ENCODE results near the gene LRRC56.
A peak's percentile ranks its signal among the peaks of the same experiment; 100 is the strongest.

The LRRC56 gene

DNA sequence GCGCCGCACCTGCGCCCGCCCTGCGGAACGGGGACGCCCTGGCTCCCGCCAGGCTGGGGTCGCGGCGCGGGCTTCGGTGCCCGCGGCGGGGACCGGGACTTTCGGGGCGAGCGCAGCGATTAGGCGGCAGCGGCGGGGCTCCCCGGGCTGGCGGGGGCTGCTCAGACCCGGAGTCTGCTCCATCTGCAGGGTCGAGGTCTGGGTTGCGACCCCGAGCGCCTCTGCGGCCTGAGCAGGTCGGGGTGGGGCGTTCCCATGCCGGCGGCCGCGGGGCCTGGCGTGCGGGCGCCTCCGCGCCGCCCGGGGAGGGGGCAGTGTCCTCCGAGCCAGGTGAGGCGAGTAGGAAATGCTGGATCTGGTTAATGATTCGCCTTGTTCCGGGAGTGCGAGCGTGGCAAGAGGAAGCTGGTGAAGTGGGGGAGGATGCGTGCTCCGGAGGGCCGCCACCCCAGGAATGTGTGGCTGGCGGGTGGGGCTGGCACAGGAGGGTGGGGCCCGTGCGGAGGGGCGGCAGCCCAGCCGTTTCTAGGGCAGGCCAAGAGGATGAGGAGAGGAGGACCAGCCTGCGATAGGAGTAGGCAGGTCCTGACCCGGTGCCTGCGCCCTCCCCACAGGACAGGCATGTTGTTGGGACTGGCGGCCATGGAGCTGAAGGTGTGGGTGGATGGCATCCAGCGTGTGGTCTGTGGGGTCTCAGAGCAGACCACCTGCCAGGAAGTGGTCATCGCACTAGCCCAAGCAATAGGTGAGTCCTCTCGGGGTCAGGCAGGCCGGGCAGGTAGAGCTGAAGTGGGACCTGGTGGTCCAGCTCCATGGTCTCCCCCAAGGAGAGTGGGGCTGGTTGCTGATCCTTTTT is 24.0 kb downstream of the LRRC56 start:
- peak; percentile 74 for DNase-seq

DNA sequence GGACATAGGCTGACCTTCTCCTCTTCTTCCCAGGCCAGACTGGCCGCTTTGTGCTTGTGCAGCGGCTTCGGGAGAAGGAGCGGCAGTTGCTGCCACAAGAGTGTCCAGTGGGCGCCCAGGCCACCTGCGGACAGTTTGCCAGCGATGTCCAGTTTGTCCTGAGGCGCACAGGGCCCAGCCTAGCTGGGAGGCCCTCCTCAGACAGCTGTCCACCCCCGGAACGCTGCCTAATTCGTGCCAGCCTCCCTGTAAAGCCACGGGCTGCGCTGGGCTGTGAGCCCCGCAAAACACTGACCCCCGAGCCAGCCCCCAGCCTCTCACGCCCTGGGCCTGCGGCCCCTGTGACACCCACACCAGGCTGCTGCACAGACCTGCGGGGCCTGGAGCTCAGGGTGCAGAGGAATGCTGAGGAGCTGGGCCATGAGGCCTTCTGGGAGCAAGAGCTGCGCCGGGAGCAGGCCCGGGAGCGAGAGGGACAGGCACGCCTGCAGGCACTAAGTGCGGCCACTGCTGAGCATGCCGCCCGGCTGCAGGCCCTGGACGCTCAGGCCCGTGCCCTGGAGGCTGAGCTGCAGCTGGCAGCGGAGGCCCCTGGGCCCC is 24.8 kb downstream of the LRRC56 start:
- no peak for DNase-seq

DNA sequence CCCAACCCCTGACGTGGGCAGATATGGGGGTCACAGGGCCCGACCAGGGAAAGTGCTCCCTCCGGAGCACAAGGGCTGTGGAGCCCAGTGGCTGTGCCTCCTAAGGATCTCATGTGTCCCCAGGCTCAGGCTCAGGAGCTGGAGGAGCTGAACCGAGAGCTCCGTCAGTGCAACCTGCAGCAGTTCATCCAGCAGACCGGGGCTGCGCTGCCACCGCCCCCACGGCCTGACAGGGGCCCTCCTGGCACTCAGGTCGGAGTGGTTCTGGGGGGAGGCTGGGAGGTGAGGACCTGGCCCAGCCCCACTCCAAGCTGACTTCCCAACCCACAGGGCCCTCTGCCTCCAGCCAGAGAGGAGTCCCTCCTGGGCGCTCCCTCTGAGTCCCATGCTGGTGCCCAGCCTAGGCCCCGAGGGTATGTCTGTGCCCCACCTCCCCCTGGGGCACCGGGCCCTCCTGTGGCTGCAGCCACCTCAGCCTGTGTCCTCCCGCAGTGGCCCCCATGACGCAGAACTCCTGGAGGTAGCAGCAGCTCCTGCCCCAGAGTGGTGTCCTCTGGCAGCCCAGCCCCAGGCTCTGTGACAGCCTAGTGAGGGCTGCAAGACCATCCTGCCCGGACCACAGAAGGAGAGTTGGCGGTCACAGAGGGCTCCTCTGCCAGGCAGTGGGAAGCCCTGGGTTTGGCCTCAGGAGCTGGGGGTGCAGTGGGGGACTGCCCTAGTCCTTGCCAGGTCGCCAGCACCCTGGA is 25.9 kb downstream of the LRRC56 start:
- no peak for DNase-seq

DNA sequence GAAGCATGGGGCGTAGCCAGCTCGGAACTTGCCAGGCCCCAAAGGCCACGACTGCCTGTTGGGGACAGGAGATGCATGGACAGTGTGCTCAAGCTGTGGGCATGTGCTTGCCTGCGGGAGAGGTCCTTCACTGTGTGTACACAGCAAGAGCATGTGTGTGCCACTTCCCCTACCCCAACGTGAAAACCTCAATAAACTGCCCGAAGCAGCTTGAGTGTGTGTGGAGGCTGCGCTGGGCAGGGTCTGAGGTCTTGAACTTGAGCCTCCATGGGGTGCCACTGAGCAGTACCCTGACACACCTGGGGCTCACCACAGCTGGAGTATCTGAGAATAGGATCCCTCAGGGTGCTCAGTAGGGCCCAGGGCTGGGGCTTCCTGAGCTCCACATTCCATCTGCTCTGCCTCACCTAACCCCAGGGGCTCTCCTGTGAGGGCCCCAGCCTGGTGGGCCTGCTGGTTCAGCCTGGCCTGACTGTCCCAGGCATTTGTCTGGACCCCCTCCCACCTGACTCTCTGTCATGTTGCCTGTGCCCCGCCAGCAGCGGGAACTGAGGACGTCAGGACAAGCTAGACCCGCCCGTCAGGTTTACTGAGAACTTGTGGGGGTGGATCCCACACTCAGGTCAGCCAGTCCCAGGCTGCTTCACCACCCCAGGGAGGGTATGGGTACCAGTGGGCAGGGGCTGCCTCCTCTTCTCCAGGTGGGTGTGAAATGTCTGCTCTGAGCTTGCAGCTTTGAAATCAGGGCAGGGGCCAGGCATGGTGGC is 26.7 kb downstream of the LRRC56 start:
- DNase-seq = no peak

DNA sequence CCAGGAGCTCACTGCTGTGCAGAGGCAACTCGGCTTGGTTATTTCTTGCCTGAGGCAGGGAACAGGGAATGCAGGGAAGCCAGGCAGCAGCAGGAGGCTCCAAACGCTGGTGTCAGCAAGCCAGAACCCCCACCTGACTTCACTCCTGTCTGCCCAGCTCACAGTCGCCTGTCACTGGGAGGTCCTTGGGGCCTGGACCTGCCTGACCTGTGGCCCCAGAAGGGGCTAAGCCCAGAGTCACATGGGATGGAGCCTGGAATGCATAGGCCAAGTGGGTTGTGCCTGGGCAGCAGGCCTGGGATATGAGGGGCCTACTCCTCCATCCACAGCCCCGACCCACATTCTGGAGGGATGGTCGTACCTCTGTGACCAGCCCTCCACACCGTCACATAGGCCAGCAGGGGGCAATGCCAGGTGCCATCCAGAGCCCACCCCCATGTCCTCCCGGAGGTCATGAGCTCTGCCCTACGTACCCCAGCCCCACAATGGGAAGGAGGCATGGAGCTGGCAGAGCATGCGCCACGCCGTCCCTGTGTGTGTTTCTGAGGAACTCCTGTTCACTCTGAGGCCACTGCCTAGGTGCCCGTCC is 28.7 kb downstream of the LRRC56 start:
- DNase-seq = no peak

DNA sequence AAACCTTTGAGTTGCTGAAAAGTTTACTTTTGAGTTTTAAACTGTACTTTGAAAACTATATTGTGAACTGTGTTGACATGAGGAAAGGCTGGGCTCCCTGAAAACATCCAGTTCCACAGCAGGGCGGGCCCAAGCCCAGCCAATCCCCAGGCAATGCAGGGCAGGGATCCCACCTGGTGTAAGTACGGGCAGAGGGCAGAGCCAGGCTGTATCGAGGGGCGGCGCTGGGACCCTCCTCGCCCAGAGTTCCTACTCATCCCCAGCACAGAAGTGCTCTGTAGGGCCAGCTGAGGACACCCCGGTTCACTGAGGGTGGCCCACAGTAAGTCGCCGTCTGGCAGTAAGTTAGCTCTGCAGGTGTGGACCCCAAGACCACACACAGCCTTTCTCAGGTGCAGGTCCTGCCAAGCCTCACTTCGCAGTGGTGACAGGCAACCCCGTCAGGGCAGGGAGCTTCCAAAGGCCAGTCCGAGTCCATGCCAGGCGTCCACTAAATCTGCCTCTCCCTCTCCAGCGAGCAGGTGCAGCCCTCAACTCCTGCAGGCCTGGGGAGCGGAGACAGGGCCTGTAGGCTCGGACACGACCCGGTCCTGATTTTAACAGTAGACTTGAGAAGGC is 29.8 kb downstream of the LRRC56 start:
- DNase-seq = no peak

DNA sequence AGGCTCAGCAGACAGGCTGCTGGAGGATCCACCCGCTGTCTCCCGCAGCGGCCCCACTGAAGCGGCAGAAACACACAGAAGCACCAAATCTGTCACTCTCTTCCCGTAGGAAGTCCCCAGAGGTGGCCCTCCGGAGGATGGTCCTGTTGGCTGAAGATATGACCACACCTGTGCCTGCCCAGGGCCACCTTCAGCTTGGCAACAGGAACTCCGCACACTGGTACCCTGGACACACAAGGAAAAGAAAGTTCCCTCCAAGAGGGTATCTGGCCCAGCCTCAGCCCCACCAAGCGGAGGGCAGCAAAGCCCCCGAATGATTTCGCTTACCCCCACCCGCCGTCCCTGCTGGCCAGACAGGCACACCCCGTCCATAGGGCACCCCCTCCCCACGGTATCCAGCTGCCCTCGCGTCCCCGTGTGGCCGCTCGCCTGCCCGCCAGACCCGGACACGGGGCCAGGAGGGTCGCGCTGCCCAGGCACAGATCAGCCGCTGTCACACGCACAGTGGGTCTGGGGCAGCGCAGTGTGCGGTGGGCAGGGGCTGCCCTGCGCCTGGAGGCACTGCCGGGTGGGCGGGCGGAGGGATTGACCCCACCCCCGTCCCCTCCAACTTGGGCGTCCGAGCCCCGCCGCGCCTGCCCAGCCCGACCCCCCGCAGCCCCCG is 30.4 kb downstream of the LRRC56 start:
- DNase-seq = no peak

DNA sequence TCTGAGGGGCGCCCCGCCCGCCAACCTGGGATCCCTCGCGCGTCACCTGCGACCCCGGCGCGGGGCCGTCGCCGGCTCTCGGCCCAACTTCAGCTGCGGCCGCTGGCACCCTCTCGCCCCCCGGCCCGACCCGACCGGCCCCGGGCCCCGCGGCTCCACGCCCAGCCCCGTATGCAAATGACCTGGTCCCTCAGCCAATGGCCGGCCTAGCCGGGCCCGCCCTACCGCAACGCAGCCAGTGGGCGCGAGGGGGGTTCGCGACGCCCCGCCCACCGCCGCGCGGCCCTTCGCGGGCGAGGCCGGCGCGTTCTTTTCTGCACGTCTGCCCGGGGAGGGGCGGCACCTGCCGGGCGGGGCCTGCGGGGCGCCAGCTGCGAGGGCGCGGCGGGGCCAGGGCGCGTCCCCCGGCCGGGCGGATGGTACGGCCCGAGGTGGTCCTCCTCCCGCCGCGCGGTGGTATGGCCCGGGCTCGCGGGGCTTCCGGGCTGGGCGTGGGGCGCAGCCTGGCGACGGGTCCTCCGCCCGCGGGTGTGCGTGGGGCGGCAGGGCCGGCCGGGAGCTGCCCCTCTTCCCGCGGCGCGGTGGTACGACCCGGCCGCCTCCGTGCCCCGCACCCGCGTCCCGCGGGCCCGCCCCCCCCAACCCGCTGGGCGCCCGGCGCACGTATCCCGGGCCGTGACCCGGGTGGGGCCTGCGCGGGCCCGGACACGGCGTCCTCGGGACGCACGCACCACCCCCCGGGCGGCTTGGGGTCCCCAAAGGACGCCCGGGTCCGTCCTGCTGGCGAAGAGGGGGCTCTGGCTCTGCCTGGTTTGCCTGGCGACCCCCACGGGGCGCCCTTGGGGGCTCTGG is 31.2 kb downstream of the LRRC56 start:
- DNase-seq = peak; percentile 97

DNA sequence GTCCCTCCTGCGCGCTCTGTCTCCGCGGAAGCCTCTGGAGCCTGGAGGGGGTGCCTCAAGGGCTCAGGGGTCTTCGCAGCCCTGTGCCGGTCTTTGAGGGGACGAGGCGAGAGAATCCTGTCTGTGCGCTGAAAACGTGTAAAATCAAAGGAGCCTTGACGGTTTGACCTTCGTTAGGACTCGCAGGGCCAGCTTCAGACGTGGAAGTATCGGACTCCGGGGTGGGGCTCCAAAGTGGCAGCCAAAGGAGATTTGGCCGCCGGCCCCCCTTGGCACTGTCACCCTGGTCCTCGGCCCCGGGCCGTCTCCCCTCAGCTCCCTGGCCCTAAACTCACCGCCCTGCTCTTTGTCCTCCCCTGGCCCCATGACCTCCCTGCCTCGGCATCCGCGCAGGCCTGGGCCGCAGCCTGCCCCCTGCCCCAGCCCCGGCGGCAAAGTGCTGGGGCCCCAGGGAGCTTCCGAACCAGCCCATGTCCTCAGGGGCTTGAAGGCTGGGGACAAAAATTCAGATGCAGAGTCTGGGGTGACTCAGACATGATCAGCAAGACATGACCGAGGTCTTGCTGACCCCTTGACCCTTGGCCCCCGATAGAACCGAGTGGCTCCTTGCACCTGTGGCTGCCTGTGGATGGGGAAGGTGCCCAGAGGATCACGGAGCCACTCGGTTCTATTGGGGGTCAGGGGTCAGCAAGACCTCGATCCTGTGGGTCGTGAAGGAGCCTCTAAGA is 32.0 kb downstream of the LRRC56 start:
- no peak for DNase-seq

DNA sequence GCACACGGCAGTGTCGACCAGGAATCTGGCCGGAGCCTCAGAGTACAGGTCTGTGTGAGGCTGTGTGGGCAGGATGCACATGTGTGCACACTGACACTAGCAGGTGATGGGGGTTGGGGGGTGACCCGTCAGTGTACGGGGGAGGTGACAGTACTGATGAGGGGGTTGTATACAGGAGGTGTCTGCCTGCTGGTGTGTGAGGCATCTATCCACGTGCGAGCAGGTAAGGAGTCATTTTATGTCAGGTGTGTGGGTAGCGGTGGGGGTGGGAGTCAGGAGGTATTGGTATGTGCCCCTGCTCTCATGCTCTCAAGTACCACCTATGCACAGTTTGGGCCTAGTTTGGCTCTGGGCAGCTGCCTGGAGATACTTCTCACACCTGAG is 34.5 kb downstream of the LRRC56 start:
- no peak for DNase-seq

DNA sequence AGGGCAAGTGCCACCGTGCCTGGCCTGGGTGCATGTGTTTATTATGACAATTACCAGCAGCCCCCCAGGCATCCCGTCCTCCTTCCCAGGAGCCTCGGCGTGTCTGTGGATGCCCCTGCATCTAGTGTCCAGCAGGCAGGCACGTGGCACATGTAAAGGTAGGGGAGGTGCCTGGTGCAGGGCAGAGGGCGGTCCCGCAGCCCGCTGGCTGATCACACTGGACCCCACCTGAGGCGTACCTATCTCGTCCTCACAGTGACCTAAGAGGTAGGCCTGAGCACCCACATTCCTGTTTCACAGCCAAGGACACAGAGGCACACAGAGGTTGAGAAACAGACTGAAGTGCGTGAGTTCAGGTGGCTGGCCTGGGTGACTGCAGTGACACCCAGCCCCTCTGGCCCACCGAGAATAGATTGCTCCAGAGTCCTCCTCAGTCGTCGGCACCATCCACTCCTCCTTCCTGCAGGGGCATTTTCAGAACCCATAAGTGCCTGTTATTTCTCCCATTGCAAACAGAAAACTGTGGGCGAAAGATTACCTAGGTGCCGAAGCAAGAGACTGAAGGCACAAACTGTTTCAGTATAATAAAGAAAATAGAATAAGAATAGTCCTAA is 35.9 kb downstream of the LRRC56 start:
- no peak for DNase-seq

DNA sequence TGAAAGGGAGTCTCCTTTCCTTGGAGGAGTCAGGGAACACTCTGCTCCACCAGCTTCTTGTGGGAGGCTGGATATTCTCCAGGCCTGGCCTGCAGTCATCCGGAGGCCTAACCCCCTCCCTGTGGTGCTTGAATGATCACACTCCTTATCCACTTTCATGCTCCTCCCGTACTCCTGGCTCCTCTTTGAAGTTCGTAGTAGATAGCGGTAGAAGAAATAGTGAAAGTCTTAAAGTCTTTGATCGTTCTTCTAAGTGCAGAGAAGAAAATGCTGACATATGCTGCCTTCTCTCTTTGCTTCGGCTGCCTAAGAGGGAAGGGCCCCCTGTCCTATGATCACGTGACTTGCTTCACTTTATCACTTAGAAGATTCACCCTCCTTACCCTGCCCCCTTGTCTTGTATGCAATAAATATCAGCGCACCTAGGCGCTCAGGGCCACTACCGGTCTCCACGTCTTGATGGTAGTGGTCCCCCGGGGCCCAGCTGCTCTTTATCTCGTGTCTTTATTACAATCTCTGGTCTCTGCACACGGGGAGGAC is 36.8 kb downstream of the LRRC56 start:
- DNase-seq = peak; percentile 34

DNA sequence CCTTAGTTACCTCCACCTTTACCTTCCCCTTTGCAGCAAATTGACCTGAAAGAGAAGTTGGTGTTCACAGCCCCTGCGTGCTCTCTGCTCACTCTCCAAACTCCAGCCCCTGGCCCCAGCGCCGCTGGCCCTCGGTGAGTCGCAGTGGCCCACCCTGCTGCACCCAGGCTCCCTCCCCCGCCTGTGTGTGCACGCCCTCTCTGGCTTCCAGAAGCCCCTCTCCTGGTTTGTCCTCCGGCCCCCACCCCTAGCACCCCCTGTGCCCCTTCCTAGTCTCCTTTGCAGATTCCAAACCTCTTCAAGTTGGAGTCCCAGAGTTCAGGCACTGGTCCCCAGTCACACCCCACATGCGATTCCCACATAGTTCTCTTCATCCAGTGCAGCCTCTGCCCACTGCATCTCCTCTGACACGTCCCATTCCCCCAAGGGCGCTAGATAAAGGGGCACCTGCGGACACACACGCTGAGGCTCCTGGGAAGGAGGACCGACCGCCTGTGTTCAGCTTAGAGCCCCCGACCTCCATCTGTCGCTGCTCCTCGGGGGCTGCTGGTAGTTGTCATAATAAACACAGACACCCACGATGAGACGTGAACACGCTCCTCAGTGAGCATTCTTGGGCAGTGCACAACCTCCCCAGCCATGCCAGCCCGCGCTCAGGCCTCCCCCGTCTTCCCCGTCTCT is 37.4 kb downstream of the LRRC56 start:
- no peak for DNase-seq

DNA sequence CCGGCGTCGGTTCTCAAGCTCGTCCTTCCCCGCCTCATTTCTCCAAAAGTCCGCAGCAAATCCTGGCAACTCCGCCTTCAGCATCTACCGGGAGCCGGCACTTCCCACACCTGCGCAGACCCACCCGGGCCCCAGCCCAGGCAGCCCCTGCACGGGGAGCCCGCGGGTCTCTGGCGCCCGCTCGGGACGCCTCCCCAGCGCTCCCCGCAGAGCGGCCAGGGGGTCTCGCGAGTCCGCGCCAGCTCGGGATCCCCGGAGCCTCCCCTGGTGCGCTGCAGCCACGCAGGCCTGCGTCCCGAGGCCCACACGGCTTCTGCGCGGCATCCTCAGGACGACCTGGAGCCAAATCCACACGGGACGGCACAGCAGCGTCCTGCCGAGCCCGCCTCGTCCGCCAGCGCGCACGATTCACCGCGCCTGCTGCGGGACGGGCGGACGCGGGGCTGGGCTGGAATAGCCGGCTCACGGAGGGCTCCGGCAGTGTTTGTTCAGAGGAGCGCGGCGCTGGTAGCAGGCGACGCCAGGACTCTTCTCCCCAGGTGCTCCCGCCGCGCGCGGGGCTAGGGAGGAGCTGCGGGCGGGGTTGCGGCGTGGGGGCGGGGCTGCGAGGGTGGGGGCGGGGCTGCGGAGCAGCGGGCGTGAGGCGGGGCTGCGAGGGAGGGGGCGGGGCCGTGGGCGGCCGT is 38.1 kb downstream of the LRRC56 start:
- DNase-seq = no peak

DNA sequence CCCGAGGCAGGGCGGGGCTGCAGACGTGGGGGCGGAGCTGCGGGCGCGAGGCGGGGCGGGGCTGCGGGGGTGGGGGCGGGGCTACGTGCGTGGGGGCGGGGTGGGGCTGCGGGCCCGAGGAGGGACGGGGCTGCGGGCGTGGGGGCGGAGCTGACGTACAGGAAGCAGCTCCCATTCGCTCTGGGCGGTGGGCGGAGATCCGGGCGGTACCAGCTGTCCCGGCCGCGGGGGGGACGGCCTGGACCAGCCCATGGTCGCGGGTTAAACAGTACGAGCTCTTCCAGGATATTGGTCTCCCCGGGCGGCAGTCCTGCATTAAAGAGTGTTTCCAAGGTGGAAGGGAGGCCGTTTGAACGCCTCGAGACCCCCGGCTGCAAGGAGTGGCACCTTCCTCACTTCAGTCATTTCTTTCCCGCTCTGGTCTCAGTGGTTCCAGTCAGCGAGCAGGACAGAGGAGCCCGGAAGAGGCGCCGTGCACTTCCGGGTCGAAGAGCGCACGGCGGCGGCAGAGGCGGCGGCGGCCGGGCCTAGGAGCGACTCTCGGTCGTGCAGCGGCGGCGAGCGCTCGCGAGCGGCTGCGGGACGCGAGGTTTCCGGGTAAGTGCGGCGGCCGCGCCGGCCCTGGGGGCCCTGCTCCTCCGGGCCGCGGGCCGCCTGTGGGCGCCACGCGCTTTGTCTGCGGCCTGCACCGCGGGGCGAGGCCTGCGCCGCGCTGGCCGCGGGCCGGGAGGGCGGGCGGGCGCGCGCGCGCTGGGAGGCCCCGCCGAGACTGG is 38.9 kb downstream of the LRRC56 start, which contains the start of gene PHRF1:
Gene PHRF1, plus strand, starts transcription at position 475 of the 773 bp plus-strand sequence. CDS start 5,043 bp downstream, outside the sequence.
- DNase-seq = peak; percentile 97

DNA sequence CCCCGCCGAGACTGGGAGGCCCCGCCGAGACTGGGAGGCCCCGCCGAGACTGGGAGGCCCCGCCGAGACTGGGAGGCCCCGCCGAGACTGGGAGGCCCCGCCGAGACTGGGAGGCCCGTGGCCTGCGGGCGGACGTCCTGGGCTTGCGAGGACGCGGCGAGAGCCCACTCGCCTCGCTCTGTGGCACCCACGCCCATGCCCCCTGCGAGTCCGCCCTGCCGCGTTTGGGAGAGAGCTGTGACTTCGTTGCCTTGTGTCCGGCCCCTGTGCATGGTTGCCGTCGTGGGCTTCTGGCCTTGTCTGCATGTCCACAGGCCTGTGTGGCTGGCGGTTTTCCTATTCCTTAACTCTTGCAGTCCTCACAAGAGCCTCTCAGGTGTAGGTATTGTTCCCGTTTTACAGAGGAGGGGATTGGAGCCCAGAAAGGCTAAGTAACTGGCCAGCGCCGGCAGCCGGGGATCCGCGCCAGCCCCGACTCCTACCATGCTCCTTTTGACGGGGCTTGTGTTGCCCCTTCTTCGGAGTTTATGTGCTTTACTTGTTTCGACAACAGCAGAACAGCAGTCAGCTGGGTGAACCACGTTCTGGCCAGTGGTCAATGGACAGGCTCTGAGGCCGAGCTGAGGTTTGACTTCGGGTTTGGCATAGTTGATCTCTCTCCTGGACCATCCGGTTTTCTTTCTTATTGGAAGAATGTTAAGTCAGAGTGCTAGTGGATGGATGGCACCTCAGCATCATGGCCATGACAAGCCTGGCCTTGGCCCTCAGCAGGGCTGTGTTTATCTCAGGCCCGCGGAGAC is 39.7 kb downstream of the LRRC56 start:
- DNase-seq = peak; percentile 28
